Prostate gland (tissue), 2 donors: ENCODE data around the gene CTRB1.

Source experiments
- CTCF ChIP-seq, 4 experiments: fragments of 200-600 bp in 2 of 4; fragments of 450-650 bp in 2 of 4; sonication (generic) in 2 of 4; IDR thresholded peaks; 1 replicate in 3 of 4; 2 replicates in 1 of 4; pipeline ENCODE4 v1.5.1; 2016 to 2019; ENCODE audit warnings: antibody characterized with exemption in 4 of 4, mild to moderate bottlenecking in 2 of 4, moderate library complexity in 2 of 4
- POLR2A ChIP-seq: fragments of 450-650 bp; IDR thresholded peaks from one replicate; pipeline ENCODE4 v1.6.1; 2016; ENCODE audit warnings: antibody characterized with exemption, mild to moderate bottlenecking
- POLR2AphosphoS5 ChIP-seq: sonication (generic); formaldehyde crosslinking; IDR thresholded peaks from one replicate; pipeline ENCODE4 v1.6.1; 2017; ENCODE audit warnings: antibody characterized with exemption

GRCh38 chr16:75254359-75254837 lies 35.6 kb downstream of the CTRB1 start:
- no peak for TF ChIP-seq POLR2A
- no peak for TF ChIP-seq POLR2AphosphoS5
- TF ChIP-seq CTCF (IDR thresholded peaks at IDR 0.05) = no peak
